ENCODE data around the gene CES4A.

CES4A gene

GRCh38 chr16:67013823-67014633 lies 25.6 kb downstream of the CES4A start:
- DNase-seq (ENCODE audit: low spot score), result peak; percentile 82
- TF ChIP-seq, protein P1, sequence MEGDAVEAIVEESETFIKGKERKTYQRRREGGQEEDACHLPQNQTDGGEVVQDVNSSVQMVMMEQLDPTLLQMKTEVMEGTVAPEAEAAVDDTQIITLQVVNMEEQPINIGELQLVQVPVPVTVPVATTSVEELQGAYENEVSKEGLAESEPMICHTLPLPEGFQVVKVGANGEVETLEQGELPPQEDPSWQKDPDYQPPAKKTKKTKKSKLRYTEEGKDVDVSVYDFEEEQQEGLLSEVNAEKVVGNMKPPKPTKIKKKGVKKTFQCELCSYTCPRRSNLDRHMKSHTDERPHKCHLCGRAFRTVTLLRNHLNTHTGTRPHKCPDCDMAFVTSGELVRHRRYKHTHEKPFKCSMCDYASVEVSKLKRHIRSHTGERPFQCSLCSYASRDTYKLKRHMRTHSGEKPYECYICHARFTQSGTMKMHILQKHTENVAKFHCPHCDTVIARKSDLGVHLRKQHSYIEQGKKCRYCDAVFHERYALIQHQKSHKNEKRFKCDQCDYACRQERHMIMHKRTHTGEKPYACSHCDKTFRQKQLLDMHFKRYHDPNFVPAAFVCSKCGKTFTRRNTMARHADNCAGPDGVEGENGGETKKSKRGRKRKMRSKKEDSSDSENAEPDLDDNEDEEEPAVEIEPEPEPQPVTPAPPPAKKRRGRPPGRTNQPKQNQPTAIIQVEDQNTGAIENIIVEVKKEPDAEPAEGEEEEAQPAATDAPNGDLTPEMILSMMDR (IDR thresholded peaks at IDR 0.05; ENCODE audit: extremely low read depth, missing control alignments), result no peak

DNA sequence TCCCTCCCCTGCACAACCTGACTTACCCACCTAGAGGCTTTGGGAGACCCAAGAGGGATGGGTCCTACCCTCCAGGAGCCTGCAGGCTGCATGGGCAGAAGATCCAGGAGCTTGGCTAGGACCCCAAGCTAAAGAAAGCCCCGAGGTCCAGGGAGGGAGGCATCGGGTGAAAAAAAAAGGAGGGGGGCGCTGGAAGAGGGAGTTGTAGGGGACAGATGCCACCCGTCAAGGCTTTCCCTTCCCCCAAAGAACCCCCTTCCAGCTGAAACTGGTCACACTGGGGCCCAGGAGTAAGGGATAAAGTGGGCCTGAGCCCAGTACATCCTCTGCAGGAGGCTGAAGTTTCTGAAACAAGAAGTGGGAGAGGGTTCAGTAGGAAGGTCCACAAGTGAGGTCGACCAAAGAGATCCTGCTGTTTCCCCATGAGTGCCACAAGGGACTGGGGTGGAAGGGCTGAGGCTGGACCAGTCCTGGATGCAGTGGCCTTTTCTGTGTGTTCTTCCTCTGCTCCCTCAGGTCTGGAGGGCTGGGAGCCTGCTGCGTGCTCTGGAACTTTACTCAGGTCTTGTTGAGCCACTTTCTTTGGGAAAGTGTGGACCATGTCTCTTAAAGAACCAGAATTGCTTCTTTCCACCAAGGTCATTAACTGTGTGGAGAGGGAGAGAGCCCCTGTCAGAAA lies 26.4 kb downstream of the CES4A start:
- TF ChIP-seq, protein P1 (IDR thresholded peaks at IDR 0.05; ENCODE audit: extremely low read depth, missing control alignments), result no peak
- DNase-seq (ENCODE audit: low spot score), result no peak

GRCh38 chr16:67015313-67015731 lies 26.9 kb downstream of the CES4A start:
- DNase-seq (ENCODE audit: low spot score), result no peak
- TF ChIP-seq, protein P1 (IDR thresholded peaks at IDR 0.05; ENCODE audit: extremely low read depth, missing control alignments), result no peak

DNA sequence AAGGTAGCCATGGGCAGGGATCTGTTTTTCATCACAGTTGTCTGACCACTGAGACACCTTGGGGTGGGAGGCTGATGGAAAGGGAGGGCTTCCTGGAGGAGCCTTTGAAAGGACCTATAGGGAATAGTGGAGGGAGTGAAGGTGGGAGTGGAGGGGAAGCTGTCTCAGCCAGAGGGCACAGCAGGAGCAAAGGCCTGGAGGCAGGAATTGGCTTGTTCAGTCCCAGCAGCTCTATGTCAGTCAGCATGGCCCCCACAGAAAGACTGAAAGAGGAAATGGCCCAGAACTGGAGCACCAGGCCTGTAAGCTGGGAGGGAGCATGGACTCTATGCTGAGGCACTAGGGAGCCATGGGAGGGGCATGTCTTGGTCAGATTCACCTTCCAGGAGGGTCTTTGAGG lies 27.8 kb downstream of the CES4A start:
- DNase-seq (ENCODE audit: low spot score), result no peak
- TF ChIP-seq, protein P1 (IDR thresholded peaks at IDR 0.05; ENCODE audit: extremely low read depth, missing control alignments), result no peak

GRCh38 chr16:67016681-67017420 lies 28.5 kb downstream of the CES4A start:
- DNase-seq (ENCODE audit: low spot score), result no peak
- TF ChIP-seq, protein P1 (IDR thresholded peaks at IDR 0.05; ENCODE audit: extremely low read depth, missing control alignments), result no peak

DNA sequence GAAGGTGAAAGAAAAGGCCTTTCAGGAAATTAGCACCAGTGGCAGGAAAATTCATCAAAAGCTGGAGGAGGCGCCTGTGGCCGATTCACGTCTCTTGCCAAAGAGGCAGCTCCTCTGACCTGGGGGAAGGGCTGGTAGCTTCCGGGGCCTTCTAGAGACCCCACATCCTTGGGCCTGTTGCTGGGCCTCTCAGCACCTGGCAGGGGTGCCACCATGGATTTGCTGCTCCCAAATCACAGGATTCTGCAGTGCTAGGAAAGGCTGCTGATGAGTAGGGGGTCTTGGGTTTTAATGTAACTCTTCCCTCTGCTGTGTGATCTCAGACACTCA lies 29.0 kb downstream of the CES4A start:
- TF ChIP-seq, protein P1 (IDR thresholded peaks at IDR 0.05; ENCODE audit: extremely low read depth, missing control alignments), result no peak
- DNase-seq (ENCODE audit: low spot score), result no peak

Measured in GM20000 (cell line).